ENCODE data around the gene USP2. TPM values are rescaled to one million over a fixed set of nuclear protein-coding genes. Genes with fewer than 3 reads are reported as not detected.

The USP2 gene
- total RNA-seq, 2 experiments from 2014 or later = 10.6 to 24.5 TPM

GRCh38 chr11:119417726-119418540 lies 36.4 kb upstream of the USP2 start:
- POLR2A ChIA-PET = no interaction called here
- BruUV-seq (replicated peaks) = no TSS peak
- TF ChIP-seq CTCF (conservative IDR thresholded peaks at IDR 0.05; ENCODE audit: low read length) (no peak), EZH2phosphoT487 (IDR thresholded peaks at IDR 0.05; ENCODE audit: borderline replicate concordance, low read depth, low read length) (no peak)

GRCh38 chr11:119416606-119417580 lies 35.4 kb upstream of the USP2 start:
- ChIA-PET POLR2A (interaction anchor here (0.5 kb wide), 1 partner anchor 11 kb away, joined by 3 read pairs; no protein-coding TSS in a partner anchor), CTCF (ENCODE audit: unreplicated experiment) (no interaction called here)
- intact Hi-C loops (cut with micrococcal nuclease; ENCODE audit: unreplicated experiment) = no loop called here
- DNase-seq (ENCODE audit: low spot score) = no peak
- Histone ChIP-seq H3K9me3 (ENCODE audit: low read length) (no peaks in the 10 kb centered on the region), H3K4me2 (ENCODE audit: low read length) (no peak overlapping the region), H3K36me3 (ENCODE audit: insufficient read depth, low read length) (peaks cover 5% of the 10 kb centered on the region; the same call in 1 of the 2 replicates), H3K9me2 (ENCODE audit: insufficient read depth, low read length) (no peaks in the 10 kb centered on the region), H3K27ac (ENCODE audit: low read depth, low read length, poor library complexity, severe bottlenecking) (no peak overlapping the region), H4K20me1 (ENCODE audit: insufficient read depth, low read length) (no peaks in the 10 kb centered on the region), H3K79me2 (ENCODE audit: insufficient read depth, low read depth, low read length) (no peaks in the 10 kb centered on the region), H2AFZ (ENCODE audit: low read length) (no peak overlapping the region), H3K4me1 (ENCODE audit: insufficient read depth, low read length, poor library complexity, severe bottlenecking) (no peaks in the 10 kb centered on the region), H3K4me3 (ENCODE audit: low read depth, low read length, poor library complexity, severe bottlenecking) (no peak overlapping the region)
- TF ChIP-seq EZH2phosphoT487 (IDR thresholded peaks at IDR 0.05; ENCODE audit: borderline replicate concordance, low read depth, low read length) (no peak), CTCF (conservative IDR thresholded peaks at IDR 0.05; ENCODE audit: low read length) (no peak)
- no TSS peak for BruUV-seq (replicated peaks)

More at GRCh38 chr11:119417726-119418540, 36.4 kb upstream of the USP2 start:
- Histone ChIP-seq H3K4me2 (ENCODE audit: low read length) (no peak overlapping the region), H3K9me3 (ENCODE audit: low read length) (no peaks in the 10 kb centered on the region), H2AFZ (ENCODE audit: low read length) (no peak overlapping the region), H3K9me2 (ENCODE audit: insufficient read depth, low read length) (no peaks in the 10 kb centered on the region), H3K36me3 (ENCODE audit: insufficient read depth, low read length) (no peaks in the 10 kb centered on the region), H3K79me2 (ENCODE audit: insufficient read depth, low read depth, low read length) (no peaks in the 10 kb centered on the region), H4K20me1 (ENCODE audit: insufficient read depth, low read length) (no peaks in the 10 kb centered on the region), H3K4me3 (ENCODE audit: low read depth, low read length, poor library complexity, severe bottlenecking) (no peak overlapping the region), H3K4me1 (ENCODE audit: insufficient read depth, low read length, poor library complexity, severe bottlenecking) (no peaks in the 10 kb centered on the region), H3K27ac (ENCODE audit: low read depth, low read length, poor library complexity, severe bottlenecking) (no peak overlapping the region)
- CTCF ChIA-PET (ENCODE audit: unreplicated experiment) = no interaction called here
- no peak for DNase-seq (ENCODE audit: low spot score)
- intact Hi-C loops (cut with micrococcal nuclease; ENCODE audit: unreplicated experiment) = no loop called here

All from OCI-LY7 (cell line).